Breast epithelium (tissue), 3 donors: ENCODE results near the gene TRPM8.
"Not testable (repeated sequence)": the region's sequence is repeated elsewhere in the genome, so short reads cannot be mapped to it uniquely, and the experiment has no call there.

Experiments used
- POLR2A ChIP-seq: fragments of 450-650 bp; IDR thresholded peaks from one replicate; pipeline ENCODE4 v1.6.1; 2016; ENCODE audit warnings: antibody characterized with exemption, mild to moderate bottlenecking, moderate library complexity
- TF ChIP-seq, protein P1 (sequence below), 3 donors: fragments of 450-650 bp; IDR thresholded peaks; one replicate each; pipeline ENCODE4 v1.5.1; 2016 to 2017; ENCODE audit warnings: antibody characterized with exemption in 3 of 3, mild to moderate bottlenecking in 3 of 3, moderate library complexity in 3 of 3

DNA sequence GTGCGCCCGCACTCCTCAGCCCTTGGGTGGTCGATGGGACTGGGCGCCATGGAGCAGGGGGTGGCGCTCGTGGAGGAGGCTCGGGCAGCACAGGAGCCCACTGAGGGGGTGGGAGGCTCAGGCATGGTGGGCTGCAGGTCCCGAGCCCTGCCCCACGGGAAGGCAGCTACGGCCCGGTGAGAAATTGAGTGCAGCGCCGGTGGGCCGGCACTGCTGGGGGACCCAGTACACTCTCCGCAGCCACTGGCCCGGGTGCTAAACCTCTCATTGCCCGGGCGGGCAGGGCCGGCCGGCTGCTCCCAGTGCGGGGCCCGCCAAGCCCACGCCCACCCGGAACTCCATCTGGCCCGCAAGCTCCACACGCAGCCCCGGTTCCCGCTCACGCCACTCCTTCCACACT is 55.3 kb downstream of the TRPM8 start:
- TF ChIP-seq, protein P1, sequence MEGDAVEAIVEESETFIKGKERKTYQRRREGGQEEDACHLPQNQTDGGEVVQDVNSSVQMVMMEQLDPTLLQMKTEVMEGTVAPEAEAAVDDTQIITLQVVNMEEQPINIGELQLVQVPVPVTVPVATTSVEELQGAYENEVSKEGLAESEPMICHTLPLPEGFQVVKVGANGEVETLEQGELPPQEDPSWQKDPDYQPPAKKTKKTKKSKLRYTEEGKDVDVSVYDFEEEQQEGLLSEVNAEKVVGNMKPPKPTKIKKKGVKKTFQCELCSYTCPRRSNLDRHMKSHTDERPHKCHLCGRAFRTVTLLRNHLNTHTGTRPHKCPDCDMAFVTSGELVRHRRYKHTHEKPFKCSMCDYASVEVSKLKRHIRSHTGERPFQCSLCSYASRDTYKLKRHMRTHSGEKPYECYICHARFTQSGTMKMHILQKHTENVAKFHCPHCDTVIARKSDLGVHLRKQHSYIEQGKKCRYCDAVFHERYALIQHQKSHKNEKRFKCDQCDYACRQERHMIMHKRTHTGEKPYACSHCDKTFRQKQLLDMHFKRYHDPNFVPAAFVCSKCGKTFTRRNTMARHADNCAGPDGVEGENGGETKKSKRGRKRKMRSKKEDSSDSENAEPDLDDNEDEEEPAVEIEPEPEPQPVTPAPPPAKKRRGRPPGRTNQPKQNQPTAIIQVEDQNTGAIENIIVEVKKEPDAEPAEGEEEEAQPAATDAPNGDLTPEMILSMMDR (IDR thresholded peaks at IDR 0.05): not testable (repeated sequence)
- not testable (repeated sequence) for TF ChIP-seq POLR2A
